Effector memory CD4-positive, alpha-beta T cell (primary cell): ENCODE results near the gene ATP6AP2.
"Not testable (repeated sequence)": the region's sequence is repeated elsewhere in the genome, so short reads cannot be mapped to it uniquely, and the experiment has no call there.

Experiments
- DNase-seq, 3 donors: peaks; one replicate each; pipeline ENCODE4 v3.0.0-alpha.2; 2020
- H3K27ac ChIP-seq: 2 replicates; pipeline ENCODE4 v1.7.0; 2013; ENCODE audit warnings: mild to moderate bottlenecking, low read length, moderate library complexity; ENCODE audit not compliant: insufficient read depth, poor library complexity, severe bottlenecking
- H3K27me3 ChIP-seq: replicated peaks from 2 replicates; pipeline ENCODE4 v1.7.0; 2013; ENCODE audit warnings: mild to moderate bottlenecking, low read length; ENCODE audit not compliant: insufficient read depth, control insufficient read depth, poor library complexity, severe bottlenecking
- H3K36me3 ChIP-seq: 2 replicates; pipeline ENCODE4 v1.7.0; 2013; ENCODE audit warnings: mild to moderate bottlenecking, low read length, moderate library complexity; ENCODE audit not compliant: control insufficient read depth, insufficient read depth
- H3K4me1 ChIP-seq: 2 replicates; pipeline ENCODE4 v1.7.0; 2013; ENCODE audit warnings: low read length, mild to moderate bottlenecking; ENCODE audit not compliant: control insufficient read depth, insufficient read depth, poor library complexity, severe bottlenecking
- H3K4me3 ChIP-seq: 2 replicates; pipeline ENCODE4 v1.7.0; 2013; ENCODE audit warnings: low read length, low read depth, mild to moderate bottlenecking; ENCODE audit not compliant: insufficient read depth, poor library complexity, severe bottlenecking
- H3K9me3 ChIP-seq: 2 replicates; pipeline ENCODE4 v1.7.0; 2013; ENCODE audit warnings: mild to moderate bottlenecking, low read length, moderate library complexity; ENCODE audit not compliant: control insufficient read depth

The ATP6AP2 gene

GRCh38 chrX:40573763-40574162, 7.0 kb upstream of the ATP6AP2 start:
- H3K27ac ChIP-seq, result no peak overlapping the region
- no peaks in the 10 kb centered on the region for H3K4me1 ChIP-seq
- H3K36me3 ChIP-seq, result no peaks in the 10 kb centered on the region
- DNase-seq, result peak in 1 of 3 donors; percentile 12
- no peak overlapping the region for H3K4me3 ChIP-seq
- no peaks in the 10 kb centered on the region for H3K27me3 ChIP-seq
- no peaks in the 10 kb centered on the region for H3K9me3 ChIP-seq

- not testable (repeated sequence) for DNase-seq, H3K27ac ChIP-seq, H3K27me3 ChIP-seq, H3K4me3 ChIP-seq, H3K4me1 ChIP-seq, H3K9me3 ChIP-seq, H3K36me3 ChIP-seq
These were observed 5.4 kb upstream of the ATP6AP2 start for GRCh38 chrX:40575411-40575810.

GRCh38 chrX:40576291-40576690, 4.5 kb upstream of the ATP6AP2 start:
- Histone ChIP-seq H3K4me3 (no peak overlapping the region), H3K9me3 (no peaks in the 10 kb centered on the region), H3K36me3 (no peaks in the 10 kb centered on the region), H3K27ac (no peak overlapping the region), H3K4me1 (no peaks in the 10 kb centered on the region), H3K27me3 (no peaks in the 10 kb centered on the region)
- DNase-seq, result no peak

- no peak for DNase-seq
- no peak overlapping the region for H3K4me3 ChIP-seq
- H3K27ac ChIP-seq, result no peak overlapping the region
- no peaks in the 10 kb centered on the region for H3K27me3 ChIP-seq
- H3K9me3 ChIP-seq, result no peaks in the 10 kb centered on the region
- H3K4me1 ChIP-seq, result peaks cover 7% of the 10 kb centered on the region
- no peaks in the 10 kb centered on the region for H3K36me3 ChIP-seq
These were observed 2.6 kb upstream of the ATP6AP2 start for GRCh38 chrX:40578039-40578695.

GRCh38 chrX:40579141-40579540, 1.6 kb upstream of the ATP6AP2 start:
- no peaks in the 10 kb centered on the region for H3K9me3 ChIP-seq
- H3K27ac ChIP-seq, result no peak overlapping the region
- H3K36me3 ChIP-seq, result no peaks in the 10 kb centered on the region
- H3K4me1 ChIP-seq, result peaks cover 7% of the 10 kb centered on the region
- no peaks in the 10 kb centered on the region for H3K27me3 ChIP-seq
- DNase-seq, result no peak
- H3K4me3 ChIP-seq, result no peak overlapping the region

GRCh38 chrX:40579900-40580536, 752 bp upstream of the ATP6AP2 start:
- Histone ChIP-seq H3K4me3 (peak overlapping the region; percentile 69), H3K27ac (peak overlapping the region; percentile 85), H3K27me3 (no peaks in the 10 kb centered on the region), H3K36me3 (no peaks in the 10 kb centered on the region), H3K9me3 (no peaks in the 10 kb centered on the region), H3K4me1 (peaks cover 7% of the 10 kb centered on the region)
- DNase-seq, result no peak

GRCh38 chrX:40581336-40581920, 658 bp downstream of the ATP6AP2 start:
- Histone ChIP-seq H3K9me3 (no peaks in the 10 kb centered on the region), H3K4me3 (peak overlapping the region; percentile 69), H3K36me3 (no peaks in the 10 kb centered on the region), H3K27me3 (no peaks in the 10 kb centered on the region), H3K27ac (peak overlapping the region; percentile 85), H3K4me1 (peaks cover 7% of the 10 kb centered on the region)
- peak in 1 of 3 donors; percentile 5 for DNase-seq

- not testable (repeated sequence) for H3K27me3 ChIP-seq, H3K4me3 ChIP-seq, DNase-seq, H3K27ac ChIP-seq, H3K4me1 ChIP-seq, H3K9me3 ChIP-seq, H3K36me3 ChIP-seq
These were observed 1.4 kb downstream of the ATP6AP2 start for GRCh38 chrX:40582178-40582577.

GRCh38 chrX:40582811-40583210, 2.0 kb downstream of the ATP6AP2 start:
- peaks cover 7% of the 10 kb centered on the region for H3K4me1 ChIP-seq
- no peak overlapping the region for H3K4me3 ChIP-seq
- no peaks in the 10 kb centered on the region for H3K36me3 ChIP-seq
- no peaks in the 10 kb centered on the region for H3K9me3 ChIP-seq
- no peak for DNase-seq
- no peaks in the 10 kb centered on the region for H3K27me3 ChIP-seq
- H3K27ac ChIP-seq, result no peak overlapping the region

GRCh38 chrX:40587623-40588022, 6.9 kb downstream of the ATP6AP2 start:
- H3K36me3 ChIP-seq, result peaks cover 10% of the 10 kb centered on the region
- H3K4me1 ChIP-seq, H3K9me3 ChIP-seq, H3K4me3 ChIP-seq, H3K27me3 ChIP-seq, H3K27ac ChIP-seq, DNase-seq: not testable (repeated sequence)
